Left forelimb (tissue), 1 donor: ENCODE results near the gene PDSS2.
"Not testable (repeated sequence)": the region's sequence is repeated elsewhere in the genome, so short reads cannot be mapped to it uniquely, and the experiment has no call there.

Experiments used
- DNase-seq: peaks from one replicate; pipeline ENCODE4 v3.0.0-alpha.2; 2018; ENCODE audit warnings: low spot score

PDSS2 gene

DNA sequence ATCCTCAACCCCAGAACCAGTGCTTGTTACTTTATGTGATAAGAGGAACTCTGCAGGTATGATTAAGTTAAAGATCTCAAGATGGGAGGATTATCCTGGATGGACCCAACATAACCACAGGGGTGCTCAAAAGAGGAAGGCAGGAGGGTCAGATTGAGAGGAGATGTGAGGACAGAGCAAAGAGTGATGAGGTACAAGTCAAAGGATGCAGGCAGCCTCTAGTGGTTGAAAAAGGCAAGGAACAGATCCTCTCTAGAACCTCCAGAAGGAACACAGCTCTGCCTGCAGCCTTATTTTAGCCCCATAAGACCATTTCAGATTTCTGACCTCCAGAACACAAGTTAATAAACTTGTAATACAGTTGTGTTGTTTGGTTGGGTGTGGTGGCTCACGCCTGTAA, 41.2 kb downstream of the PDSS2 start:
- DNase-seq: no peak

- no peak for DNase-seq
Measured at GRCh38 chr6:107416145-107416544, 43.2 kb downstream of the PDSS2 start.

DNA sequence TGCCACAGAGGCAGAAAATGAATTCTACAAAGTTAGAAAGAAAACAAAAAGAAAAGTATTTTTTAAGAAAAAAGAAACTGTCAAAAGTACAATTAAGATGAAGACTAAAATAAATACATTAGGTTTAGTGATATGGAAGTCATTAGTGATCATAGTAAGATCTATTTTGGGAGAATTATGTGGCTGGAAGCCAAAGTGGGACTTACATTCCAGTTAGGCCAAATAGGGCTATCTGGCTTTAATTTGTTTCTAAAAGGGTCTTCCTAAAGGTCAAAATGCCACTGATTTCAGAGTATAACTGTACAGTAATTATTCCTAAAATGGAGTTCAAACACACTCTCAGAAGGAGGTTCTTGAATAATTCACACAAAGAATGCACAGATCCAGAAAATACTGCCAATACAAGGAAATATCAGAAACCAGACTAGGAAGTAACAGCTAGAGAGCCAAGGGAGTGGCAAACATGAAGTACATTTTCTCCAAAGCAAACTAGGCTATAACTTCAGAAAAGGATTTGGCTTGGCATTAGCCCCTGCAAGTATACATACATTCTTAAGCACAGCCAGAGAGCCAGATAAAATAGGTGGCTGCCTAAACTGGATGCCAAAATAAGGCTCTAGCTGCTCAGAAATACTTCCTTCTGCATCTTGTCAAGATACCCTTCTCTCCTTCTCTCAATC, 45.3 kb downstream of the PDSS2 start:
- no peak for DNase-seq

DNA sequence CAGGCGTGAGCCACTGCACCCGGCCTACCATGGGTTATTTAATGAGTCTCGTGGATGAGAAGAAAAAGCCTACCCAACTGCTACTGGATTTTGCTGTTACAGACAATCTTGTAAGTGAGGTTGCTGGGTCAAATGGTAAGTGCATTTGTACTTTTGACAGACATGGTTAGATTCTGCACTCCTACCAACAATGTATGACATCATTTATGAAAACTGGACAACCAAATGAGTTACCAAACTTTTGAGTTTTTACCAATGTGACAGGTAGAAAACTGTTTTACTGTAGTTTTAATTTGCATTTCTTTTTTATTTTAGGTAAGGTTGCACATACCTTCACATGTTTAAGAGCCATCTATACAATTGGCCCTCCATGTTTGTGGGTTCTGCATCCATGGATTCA, 48.2 kb downstream of the PDSS2 start:
- DNase-seq: no peak

- DNase-seq: no peak
Measured at GRCh38 chr6:107409942-107410341, 49.4 kb downstream of the PDSS2 start.

- DNase-seq: no peak
Measured at GRCh38 chr6:107408714-107409113, 50.6 kb downstream of the PDSS2 start.

DNA sequence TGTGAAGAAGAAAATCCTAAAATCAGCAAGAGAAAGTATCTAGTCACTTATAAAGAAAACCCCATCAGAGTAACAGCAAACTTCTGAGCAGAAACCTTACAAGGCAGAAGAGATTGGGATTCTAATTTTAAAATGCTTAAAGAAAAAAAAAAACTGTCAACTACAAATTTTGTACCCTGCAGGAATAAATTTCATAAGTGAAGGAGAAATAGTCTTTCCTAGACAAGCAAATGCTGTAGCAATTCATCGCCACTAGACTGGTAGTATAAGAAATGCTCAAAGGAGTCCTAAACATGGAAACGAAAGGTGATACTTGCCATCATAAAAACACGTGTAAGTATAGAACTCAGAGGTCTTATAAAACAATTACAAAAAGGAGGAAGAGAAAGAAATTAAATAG, 54.4 kb downstream of the PDSS2 start:
- no peak for DNase-seq

DNA sequence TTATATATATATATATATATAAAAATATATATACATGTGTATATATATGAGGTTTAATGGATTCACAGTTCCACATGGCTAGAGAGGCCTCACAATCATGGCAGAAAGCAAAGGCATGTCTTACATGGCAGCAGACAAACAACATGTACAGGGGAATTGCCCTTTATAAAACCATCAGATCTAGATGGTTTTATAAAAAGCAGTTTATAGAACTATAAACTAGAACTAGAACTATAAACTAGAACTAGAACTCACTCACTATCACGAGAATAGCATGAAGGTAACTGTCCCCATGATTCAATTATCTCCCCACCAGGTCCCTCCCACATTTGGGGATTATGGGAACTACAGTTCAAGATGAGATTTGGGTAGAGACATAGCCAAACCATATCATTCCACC, 56.8 kb downstream of the PDSS2 start:
- no peak for DNase-seq

GRCh38 chr6:107401573-107401972, 57.8 kb downstream of the PDSS2 start:
- DNase-seq: no peak

GRCh38 chr6:107400616-107401147, 58.7 kb downstream of the PDSS2 start:
- DNase-seq: no peak

GRCh38 chr6:107399935-107400334, 59.4 kb downstream of the PDSS2 start:
- DNase-seq: no peak

- DNase-seq: no peak
Measured at GRCh38 chr6:107398001-107398400, 61.4 kb downstream of the PDSS2 start.

DNA sequence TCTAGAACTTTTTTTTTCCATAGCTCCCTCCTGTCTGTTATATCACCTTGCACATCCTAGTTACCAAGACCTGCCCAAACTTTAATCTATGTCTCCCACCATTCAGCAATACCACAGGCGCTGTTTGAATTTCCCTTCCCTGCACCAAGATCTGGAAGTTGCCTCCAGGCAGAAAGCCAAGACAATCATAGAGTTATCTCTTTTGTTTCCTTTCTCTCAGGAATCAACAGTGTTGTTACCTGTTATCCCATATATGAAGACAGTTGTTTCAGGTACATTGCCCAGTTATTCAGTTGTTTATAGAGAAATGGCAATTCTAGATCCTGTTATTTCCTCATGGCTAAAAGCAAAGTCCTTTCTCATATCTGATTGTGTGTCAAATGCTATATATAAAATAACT, 63.2 kb downstream of the PDSS2 start:
- DNase-seq: no peak

GRCh38 chr6:107392069-107392468, 67.3 kb downstream of the PDSS2 start:
- DNase-seq: no peak

- no peak for DNase-seq
Measured at GRCh38 chr6:107390685-107391435, 68.5 kb downstream of the PDSS2 start.

DNA sequence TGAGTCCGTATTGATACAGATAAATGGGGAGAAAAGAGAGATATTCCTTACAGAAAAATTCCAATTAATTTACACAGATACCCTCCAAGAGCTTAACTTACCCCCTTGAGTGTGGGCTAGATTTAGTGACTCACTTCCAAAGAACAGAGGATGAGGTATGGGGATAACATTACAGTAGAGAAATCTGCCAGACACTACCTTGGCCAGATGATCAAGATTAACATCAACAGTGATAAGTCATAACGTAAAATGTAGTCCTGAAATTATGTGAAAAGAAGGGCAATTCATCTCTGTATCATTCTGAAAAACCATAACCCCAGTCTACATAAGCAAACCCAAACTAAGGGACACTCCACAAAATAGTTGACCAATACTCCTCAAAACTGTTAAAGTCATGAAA, 69.3 kb downstream of the PDSS2 start:
- DNase-seq: no peak

GRCh38 chr6:107386904-107387303, 72.5 kb downstream of the PDSS2 start:
- DNase-seq: no peak

DNA sequence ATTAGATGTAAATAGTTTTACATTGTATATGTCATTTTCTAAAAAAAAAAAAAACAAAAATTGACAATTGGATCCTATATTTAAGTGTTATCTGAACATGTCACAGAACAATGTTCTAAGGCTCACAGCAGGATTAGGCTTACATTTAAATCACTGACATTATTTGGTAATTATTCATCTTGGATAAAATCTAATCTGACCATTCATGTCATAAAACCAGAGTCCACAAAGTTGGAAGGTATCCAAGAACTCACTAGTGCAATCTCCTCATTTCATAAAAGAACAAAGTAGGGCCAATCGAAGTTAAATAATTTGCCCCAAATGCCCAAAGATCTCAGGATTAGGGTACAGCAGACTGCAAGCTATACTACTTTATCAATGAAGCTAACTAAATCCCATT, 73.0 kb downstream of the PDSS2 start:
- DNase-seq: no peak

DNA sequence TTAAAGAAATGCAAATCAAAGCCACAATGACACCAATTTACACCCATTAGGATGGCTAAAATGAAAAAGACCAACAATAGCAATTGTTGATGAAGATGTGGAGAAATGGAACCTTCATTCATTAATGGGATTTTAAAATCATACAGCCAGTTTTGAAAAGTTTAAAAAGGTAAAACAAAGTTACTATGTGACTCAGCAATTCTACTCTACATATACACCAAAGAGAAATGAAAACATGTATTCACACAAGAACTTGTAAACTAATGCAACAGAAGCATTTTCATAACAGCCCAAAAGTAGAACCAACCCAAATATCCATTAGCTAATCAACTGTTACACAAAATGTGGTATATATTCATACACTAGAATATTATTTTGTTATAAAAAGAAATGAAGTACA, 75.7 kb downstream of the PDSS2 start:
- no peak for DNase-seq

GRCh38 chr6:107374264-107374663, 85.1 kb downstream of the PDSS2 start:
- DNase-seq: no peak

DNA sequence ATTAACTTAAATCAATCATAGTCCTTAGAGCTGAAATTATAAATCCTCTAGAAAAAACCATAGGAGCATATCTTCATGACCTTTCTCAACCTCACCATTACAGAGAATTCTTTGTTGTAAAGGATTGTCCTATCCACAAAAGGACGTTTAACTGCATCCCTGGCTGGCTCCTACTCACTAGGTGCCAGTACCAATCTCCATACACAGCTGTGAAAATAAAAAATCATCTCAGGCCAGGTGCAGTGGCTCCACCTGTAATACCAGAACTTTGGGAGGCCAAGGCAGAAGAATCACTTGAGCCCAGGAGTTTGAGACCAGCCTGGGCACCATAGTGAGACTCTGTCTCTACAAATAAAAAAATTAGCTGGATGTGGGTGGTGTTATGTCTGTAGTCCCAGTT, 89.9 kb downstream of the PDSS2 start:
- DNase-seq: no peak

GRCh38 chr6:107368471-107368870, 90.9 kb downstream of the PDSS2 start:
- no peak for DNase-seq

DNA sequence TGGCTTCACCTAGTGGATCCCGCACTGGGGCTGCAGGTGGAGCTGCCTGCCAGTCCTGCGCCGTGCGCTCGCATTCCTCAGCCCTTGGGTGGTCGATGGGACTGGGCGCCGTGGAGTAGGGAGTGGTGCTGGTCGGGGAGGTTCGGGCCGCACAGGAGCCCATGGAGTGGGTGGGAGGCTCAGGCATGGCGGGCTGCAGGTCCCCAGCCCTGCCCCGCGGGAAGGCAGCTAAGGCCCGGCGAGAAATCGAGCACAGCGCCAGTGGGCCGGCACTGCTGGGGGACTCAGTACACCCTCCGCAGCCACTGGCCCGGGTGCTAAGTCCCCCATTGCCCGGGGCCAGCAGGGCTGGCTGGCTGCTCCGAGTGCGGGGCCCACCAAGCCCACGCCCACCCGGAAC, 95.2 kb downstream of the PDSS2 start:
- DNase-seq: not testable (repeated sequence)
